GM18517 (cell line): ENCODE measurements around the gene CCDC150.
"Not testable (repeated sequence)": the region's sequence is repeated elsewhere in the genome, so short reads cannot be mapped to it uniquely, and the experiment has no call there.

Experiments used
- ATAC-seq: cut with Tn5 transposase; IDR thresholded peaks from one replicate; pipeline ENCODE4 v1.9.1; 2021; ENCODE audit warnings: mild to moderate bottlenecking, moderate library complexity; ENCODE audit not compliant: unreplicated experiment

Gene CCDC150

DNA sequence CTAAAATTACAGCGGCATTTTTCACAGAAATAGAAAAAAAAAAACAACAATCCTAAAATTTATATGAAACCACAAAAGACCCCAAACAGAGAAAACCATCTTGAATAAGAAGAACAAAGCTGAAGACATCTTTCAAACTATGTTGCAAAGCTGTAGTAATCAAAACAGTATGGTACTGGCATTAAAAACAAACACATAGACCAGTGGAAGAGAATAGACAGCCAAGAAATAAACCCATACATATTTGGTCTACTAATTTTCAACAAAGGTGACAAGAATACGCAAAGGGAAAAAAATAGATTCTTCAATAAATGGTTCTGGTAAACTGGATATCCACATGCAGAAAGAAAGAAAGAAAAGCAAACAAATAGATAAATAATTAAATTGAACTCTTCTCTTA lies 9.0 kb upstream of the CCDC150 start:
- ATAC-seq: no peak

DNA sequence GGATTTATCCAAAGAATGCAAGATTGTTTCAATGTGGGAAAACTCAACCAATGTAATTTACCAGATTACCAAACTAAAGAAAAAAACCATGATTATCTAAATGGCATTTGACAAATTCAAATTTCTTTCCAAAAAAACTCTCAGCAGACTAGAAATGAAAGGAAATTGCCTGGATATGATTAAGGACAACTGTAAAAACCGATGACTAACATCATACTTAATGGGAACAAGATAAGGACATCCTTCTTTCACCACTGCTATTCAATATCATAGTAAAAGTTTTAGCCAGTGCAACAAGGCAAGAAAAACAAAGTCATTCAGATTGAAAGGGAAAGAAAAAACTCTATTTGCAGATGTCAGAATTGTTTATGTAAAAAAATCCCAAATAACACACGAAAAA lies 4.4 kb upstream of the CCDC150 start:
- no peak for ATAC-seq

DNA sequence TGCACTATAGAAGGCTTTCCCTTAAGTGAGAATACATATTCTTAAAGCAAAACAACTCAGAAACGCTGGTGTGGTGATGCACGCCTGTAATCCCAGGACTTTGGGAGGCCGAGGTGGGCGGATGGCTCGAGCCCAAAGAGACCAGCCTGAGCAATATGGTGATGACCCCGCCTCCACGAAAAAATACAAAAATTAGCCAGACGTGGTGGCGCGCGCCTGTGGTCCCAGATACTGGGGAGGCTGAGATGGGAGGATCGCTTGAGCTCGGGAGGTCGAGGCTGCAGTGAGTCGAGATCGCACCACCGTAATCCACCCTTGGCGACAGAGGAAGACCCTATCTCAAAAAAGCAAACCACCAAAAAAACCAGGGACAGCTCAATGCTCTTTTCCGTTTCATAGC lies 750 bp upstream of the CCDC150 start:
- no peak for ATAC-seq

DNA sequence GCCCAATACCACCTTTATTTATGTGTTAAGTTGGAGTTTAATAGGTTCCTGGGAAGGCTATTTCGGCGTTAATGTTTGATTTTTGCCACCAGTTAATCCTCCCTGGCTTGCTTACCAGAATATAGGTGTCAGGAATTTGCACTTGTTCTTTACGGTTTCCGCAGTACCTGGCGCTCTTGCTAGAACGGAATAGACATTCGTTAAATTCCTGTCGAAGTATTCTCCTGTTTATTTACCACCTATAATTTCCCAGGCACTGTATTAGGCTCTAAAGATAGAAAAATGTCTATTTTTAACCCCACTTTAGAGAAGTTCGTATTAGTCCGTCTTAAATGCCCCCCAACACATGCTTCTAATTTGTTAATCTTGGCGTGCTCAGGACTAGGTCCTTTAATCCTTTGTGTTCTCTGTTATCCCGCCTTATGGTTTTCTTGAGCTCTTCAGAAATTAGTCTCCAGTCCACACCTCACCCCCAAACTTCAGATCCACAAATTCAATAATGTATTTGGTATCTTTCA lies 575 bp downstream of the CCDC150 start:
- no peak for ATAC-seq

DNA sequence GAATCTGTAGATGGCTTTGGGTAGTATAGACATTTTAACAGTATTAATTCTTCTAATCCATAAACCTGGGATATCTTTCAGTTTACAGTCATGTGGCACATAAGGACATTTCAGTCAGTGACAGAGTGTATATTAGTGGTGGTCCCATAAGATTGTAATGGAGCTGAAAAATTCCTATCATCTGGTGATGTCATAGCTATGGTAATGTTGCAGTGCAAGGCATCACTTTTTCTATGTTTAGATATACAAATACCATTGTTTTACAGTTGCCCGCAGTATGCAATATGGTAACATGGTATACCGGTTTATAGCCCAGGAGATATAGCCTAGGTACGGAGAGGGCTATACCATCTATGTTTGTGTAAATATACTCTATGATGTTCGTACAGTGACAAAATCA lies 9.7 kb downstream of the CCDC150 start:
- ATAC-seq: no peak

DNA sequence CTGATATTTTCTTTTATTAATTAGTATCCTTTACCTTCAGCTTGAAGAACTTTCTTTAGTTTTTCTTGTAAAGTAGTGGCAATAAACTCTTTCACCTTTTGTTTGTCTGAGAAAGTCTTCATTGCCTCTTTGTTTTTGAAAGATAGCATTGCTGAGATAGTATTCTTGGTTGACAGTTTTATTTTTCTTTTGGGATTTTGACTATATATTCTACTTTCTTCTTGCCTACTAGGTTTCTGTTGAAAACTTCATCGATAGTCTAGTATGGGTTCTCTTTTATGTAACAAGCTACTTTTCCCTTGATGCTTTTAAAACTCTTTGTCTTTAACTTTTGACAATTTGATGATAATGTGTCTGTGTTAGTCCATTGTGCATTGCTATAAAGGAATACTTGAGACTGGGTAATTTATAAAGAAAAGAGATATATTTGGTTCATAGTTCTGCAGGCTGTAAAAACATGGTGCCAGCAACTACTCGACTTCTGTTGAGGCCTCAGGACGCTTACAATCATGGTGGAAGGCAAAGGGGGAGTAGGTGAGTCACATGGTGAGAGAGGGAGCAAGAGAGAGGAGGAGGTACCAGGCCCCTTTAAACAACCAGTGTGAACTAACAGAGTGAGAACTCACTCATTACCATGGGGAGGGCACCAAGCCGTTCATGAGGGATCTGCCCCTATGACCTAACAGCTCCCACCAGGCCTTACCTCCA lies 12.0 kb downstream of the CCDC150 start:
- ATAC-seq: no peak

DNA sequence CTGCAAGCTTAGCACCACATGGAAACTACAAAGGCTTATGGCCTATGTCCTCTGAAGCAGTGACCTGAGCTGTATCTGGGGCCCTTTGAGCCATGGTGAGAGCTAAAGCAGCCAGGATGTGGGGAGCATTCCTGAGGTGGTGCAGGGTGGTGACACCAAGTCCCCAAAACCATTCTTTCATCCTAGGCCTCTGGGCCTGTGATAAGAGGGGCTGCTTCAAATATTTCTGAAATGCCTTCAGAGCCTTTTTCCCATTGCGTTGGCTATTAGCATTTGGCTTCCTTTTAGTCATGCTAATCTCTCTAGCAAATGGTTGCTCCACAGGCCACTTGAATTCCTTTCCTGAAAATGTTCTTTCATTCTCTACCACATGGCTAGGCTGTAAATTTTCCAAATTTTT lies 13.4 kb downstream of the CCDC150 start:
- no peak for ATAC-seq

DNA sequence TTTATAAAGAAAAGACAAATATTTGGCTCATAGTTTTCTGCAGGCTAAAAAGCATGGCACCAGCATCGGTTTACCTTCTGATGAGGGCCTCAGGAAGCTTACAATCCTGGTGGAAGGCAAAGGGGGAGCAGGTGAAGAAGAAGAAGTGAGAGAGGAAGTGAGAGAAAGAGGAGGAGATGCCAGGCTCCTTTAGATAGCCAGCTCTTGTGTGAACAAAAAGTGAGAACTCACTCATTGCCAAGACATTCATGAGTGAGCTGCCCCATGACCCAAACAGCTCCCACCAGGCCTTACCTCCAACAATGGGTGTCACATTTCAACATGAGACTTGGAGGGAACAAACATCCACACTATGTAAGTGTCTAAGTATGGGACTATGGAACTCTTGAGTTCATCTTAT lies 14.3 kb downstream of the CCDC150 start:
- ATAC-seq: no peak

DNA sequence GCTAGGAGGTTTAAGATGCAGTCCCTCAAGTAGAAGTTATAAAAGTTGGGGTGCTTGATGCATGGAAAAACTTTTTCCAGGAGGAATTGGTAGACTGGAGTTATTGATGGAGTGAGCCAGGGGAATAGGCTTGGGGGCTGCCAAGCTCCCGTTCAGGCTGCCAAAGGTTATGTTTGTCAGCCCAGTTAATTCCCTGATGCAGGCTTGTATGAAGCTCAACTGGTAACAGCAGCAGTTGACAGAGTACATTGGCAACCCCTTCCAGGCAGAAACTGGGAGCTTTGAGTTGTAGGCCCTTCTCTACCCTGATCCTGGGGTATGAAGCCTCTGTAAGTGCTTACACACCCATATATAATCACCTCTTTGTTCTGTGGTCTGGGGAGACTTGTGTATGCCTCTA lies 16.2 kb downstream of the CCDC150 start:
- ATAC-seq: no peak

DNA sequence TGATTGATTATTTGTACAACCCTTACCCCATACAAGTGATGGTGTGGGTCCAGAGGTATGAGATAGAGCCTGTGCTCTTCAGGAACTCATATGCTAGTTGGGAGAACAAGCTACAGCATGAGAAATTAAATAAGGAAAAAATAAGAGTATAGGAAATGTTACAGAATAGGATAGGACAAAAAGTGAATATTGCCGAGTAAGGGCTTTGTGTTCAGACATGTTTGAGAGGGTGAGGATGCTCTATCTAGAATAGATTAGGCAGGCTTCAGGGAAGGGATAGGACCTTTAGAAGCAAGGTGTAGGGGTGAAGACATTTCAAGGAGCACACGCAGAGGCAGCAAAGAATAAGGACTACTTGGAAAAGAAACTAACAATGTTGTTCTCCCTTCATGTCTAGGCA lies 17.8 kb downstream of the CCDC150 start:
- ATAC-seq: no peak

DNA sequence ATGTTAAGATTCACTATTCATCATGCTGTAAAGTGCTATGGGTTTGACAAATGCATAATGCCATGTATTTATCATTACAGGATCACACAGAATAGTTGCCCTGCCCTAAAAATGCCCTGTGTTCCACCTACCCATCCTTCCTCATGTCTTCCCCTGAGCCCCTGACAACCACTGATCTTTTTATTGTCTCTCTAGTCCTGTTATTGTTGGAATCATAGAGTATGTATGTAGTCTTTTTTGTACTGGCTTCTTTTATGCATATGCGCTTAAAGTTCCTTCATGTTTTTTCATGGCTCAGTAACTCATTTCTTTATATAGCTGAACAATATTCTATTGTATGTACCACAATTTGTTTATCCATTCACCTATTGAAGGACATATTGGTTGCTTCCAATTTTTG lies 20.3 kb downstream of the CCDC150 start:
- ATAC-seq: no peak

DNA sequence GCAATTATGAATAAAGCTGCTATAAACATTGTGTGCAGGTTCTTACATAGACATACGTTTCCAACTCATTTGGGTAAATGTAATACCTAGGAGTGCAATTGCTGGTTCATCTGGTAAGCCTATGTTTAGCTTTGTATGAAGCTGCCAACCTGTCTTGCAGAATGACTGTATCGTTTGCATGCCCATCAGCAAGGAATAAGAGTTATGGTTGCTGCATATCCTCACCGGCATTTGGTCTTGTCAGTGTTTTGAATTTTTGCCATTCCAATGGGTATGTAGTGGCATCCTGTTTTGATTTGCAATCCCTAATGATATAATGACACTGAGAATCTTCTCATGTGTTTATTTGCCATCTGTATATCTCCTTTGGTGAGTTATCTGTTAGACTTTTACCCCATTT lies 20.7 kb downstream of the CCDC150 start:
- no peak for ATAC-seq

DNA sequence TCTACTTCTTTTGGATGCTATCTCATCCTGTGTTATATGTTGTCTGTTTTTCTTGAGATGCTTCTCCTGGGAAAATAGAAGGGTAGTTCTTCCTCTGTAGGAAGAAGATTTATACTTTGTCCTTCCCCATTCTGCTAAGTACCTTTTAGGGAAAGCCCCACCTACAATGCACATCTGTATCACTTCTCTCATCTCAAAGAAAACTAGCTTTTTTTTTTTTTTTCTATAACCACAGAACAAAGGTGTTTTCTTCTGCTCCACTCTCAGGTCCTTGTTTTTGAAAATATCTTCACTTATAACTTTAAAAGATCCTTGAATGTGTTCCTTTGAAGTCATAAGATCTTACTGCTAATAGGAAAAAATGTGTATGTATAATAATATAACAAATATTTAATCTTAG lies 30.8 kb downstream of the CCDC150 start:
- no peak for ATAC-seq

DNA sequence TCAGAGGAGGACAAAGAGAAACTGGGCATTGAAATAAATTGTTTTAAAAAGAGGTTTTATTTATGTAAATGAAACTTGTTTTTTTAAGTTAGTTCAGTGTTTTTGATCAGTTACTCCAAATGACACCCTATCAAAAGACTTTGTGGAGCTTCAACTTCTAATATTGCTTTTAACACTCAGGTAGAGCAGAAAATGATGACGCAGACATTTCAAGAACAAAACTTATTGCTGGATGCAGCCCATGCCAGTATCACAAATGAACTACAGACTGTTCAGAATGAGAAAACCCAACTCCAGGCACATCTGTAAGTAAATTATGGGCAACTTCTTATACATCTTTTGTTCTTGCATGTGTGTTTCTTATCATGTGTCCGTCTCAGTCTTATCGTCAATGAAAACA lies 36.4 kb downstream of the CCDC150 start:
- ATAC-seq: no peak

DNA sequence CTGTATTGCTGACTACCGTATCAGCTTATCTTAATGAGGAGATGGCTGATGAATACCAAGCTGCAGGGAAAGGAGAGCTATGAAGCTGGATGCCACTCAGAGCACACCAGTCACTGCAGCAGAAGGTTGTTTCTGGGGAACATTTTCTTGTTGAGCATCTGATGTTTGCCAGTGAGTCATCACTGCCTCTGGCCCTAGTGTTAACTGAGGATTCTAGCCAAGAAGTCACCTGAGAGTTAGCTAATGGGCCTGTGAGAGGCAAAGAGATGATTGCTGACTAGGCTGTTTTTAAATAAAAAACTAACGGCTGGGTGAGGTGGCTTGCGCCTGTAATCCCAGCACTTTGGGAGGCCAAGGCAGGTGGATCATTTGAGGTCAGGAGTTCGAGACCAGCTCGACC lies 37.9 kb downstream of the CCDC150 start:
- ATAC-seq: no peak

DNA sequence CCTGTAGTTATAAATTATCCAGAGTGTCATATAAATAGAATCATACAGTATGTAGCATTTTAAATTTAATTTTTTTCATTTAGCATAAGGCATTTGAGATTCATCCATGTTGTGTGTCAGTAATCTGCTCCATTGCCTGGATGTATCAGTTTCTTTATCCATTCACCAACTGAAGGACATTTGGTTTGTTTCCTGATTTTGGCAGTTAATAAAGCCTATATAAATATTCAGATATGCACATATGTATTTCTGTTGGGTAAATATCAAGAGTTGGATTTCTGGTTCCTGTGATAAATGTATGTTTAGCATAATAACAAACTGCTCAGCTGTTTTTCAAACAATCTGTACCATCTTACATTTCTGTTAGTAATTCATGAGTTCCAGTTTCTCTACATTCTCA lies 39.9 kb downstream of the CCDC150 start:
- ATAC-seq: no peak

DNA sequence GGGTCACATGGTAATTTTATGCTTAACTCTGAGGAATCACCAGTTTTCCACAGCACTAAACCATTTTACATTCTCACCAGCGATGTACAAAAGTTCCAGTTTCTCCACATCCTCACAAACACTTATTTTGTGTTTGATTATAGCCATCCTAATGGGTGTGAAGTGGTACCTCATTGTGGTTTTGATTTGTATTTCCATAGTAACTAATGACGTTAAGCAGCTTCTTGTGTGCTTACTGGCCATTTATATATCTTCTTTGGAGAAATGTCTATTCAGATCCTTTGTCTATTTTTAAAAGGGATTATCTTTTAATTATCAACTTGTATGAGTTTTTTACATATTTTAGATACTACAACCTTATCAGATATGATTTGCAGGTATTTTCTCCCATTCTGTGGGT lies 42.0 kb downstream of the CCDC150 start:
- no peak for ATAC-seq

DNA sequence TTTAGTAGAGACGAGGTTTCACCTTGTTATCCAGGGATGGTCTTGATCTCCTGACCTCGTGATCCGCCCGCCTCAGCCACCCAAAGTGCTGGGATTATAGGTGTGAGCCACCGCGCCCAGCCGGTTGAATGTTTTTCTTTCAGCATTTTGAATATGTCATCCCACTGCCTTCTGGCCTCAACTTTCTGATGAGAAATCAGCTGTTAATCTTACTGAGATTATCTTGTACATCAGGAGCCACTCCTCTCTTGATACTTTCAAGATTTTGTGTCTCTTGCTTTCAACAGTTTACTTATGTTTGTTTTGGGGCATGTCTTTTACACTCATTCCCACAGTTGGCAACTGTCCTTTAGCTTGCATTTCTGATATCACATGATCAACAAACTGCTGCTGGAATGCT lies 46.3 kb downstream of the CCDC150 start:
- ATAC-seq: no peak

DNA sequence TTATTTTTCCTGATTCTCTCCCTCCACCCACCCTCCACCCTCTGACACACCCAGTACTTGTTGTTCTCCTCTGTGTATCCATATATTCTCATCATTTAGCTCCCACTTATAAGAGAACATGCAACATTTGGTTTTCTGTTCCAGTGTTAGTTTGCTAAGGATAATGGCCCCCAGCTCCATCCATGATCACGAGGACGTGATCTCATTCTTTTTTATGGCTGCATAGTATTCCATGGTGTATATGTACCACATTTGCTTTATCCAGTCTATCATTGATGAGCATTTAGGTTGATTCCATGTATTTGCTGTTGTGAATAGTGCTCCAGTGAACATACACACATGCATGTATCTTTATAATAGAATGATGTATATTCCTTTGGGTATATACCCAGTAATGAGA lies 47.2 kb downstream of the CCDC150 start:
- ATAC-seq: not testable (repeated sequence)

DNA sequence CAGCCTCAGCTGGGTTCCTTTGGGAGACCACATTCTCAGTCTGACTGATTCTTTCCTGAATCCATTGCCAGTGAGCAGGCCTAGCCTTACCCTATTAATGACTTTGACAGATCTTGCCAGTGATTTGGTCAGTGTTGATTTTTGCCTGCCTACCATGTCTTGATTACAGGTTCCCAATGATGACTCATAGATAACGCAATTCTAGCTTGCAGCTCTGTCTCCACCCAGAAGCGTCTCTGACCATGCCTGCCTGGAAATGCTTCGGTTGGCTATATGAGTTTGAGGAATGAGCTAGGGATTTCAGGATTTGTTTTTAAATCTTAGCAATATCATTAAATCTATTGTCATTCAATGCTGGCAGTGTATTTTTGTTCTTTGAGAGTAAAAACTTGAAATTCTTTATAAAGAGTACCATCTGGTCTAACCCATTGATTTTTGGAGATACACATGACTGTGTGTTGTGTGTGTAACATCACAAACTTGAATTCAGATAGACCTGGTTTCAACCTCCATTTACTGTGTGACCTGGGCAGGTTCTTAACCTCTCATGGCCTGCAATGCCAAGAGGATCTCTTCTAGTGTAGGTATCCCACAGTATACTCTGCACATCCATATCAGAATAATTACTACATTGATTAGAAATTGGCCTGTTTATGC lies 57.0 kb downstream of the CCDC150 start:
- no peak for ATAC-seq

DNA sequence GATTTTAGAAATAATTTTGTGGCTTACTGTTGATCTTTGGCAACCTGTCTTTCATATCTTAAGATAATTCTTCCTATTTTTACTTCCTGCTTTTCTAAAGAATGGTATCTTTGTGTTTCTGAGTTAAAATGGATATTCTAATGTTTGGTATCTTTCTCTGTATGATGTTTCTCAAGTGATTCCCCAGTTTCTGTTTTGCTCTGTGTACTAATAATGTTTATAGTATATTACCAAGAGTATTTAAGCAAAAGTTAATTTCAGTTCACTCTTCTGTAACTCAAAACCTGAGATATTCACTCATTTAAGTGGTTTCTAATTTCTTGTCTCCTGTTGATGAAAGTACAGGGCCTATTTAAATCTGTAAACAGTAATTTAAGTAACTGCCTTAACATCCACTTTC lies 58.3 kb downstream of the CCDC150 start:
- ATAC-seq: no peak

DNA sequence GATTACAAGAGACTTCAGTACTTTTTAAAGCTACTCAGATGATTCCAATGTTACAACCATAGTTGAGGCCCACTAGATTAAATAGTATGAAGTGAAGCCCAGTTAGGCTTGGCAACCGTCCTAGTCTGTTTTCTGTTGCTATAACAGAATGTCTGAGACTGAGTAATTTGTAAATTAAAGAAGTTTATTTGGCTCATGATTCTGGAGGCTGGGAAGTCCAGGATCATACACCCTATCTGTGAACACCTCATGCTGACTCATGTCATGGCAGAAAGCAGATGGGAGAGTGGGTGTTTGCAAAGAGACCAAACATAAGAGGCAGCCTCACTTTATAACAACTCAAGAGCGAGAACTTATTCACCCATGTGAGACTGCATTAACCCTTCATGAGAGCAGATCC lies 63.1 kb downstream of the CCDC150 start:
- no peak for ATAC-seq

DNA sequence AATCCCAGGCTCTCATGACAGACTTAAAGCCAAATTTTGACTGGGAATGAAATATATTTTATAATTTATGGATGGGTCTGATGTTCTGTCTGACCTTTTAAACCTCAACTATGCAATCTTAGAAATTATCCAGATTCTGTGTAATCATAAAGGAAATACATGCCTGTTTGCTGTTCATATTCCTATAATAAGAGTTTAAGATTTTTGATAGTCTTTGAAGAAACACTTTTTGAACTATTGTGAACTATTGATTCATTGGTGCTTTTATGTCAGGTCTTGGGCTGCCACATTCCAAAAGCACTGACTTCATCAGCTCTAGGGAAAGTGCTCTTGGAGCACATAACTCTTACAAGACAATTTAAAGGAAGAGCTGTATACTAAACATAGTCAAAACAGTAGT lies 64.2 kb downstream of the CCDC150 start:
- ATAC-seq: no peak
